AG04450 (cell line): ENCODE measurements around the gene FGF6. TPM values are rescaled to one million over a fixed set of nuclear protein-coding genes. Genes with fewer than 3 reads are reported as not detected.

Experiments used
- CTCF ChIA-PET: fragments of 300-600, 350-600 bp; formaldehyde crosslinking; extraction: SDS; loops from one replicate; lab custom pipeline; 2022; ENCODE audit warnings: antibody characterized with exemption, inconsistent platforms; lab: Charles Lee
- POLR2A ChIA-PET: fragments of 350-600 bp; formaldehyde crosslinking; extraction: SDS; loops from one replicate; lab custom pipeline; 2021; ENCODE audit warnings: antibody characterized with exemption, inconsistent platforms; lab: Yijun Ruan, JAX
- DNase-seq: peaks from one replicate; pipeline ENCODE4 v3.0.0-alpha.2; 2011; ENCODE audit warnings: low read depth, low spot score
- H3K27ac ChIP-seq: one replicate; pipeline ENCODE4 v1.5.1; 2012; ENCODE audit warnings: low read depth, low read length, control low read depth
- H3K27me3 ChIP-seq: one replicate; pipeline ENCODE4 v1.6.0; 2012; ENCODE audit warnings: low read length; ENCODE audit not compliant: control insufficient read depth, insufficient read depth
- H3K4me3 ChIP-seq: 2 replicates; pipeline ENCODE4 v1.5.1; 2011; ENCODE audit warnings: mild to moderate bottlenecking, low read depth, low read length, control low read depth
- H3K9me3 ChIP-seq: 2 replicates; pipeline ENCODE4 v1.5.1; 2012; ENCODE audit warnings: low read length; ENCODE audit not compliant: control insufficient read depth, insufficient read depth
- polyA plus RNA-seq: library from polyadenylated mRNA; depleted of rRNA; stranded (reverse); fragments of >200 nt; gene quantifications from 2 replicates; pipeline ENCODE4 v1.2.3, GENCODE V29; 2011
- TF ChIP-seq, protein P1 (sequence below): IDR thresholded peaks from 2 replicates; pipeline ENCODE4 v1.5.1; 2011; ENCODE audit warnings: low read depth, low read length, control low read depth, inconsistent platforms

The FGF6 gene
- polyA plus RNA-seq, 1 experiment: not detected

DNA sequence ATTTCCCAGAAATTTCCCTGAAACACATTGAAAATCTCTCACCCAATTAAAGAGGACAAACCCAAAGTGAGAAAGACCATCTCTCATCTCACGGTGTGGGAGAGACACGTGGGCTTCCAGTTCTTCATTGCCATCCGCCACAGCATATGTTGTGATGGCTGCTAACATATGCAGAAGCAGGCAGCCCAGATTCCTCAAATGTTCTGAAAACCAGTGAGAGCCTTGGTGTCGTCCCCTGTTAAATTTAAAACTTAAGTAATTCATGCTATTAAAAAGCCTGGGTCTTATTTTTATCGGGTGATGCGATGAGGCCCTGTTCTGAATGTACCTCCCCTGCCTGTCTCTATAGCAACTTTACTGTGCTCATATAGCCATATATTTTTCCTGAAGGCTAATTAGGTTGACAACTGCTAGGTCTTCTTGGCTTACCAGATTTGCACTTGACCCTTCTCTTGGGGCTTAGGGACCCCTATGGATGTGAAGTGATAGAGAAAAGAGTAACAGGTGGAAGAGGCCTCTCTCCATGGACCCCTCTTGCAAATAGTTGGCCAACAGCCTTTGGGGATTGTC is 2.8 kb upstream of the FGF6 start:
- ChIA-PET CTCF (interaction anchor here (2.5 kb wide), 1 partner anchor 28 kb away, joined by 8 read pairs; no protein-coding TSS in a partner anchor), POLR2A (no interaction called here)
- TF ChIP-seq, protein P1, sequence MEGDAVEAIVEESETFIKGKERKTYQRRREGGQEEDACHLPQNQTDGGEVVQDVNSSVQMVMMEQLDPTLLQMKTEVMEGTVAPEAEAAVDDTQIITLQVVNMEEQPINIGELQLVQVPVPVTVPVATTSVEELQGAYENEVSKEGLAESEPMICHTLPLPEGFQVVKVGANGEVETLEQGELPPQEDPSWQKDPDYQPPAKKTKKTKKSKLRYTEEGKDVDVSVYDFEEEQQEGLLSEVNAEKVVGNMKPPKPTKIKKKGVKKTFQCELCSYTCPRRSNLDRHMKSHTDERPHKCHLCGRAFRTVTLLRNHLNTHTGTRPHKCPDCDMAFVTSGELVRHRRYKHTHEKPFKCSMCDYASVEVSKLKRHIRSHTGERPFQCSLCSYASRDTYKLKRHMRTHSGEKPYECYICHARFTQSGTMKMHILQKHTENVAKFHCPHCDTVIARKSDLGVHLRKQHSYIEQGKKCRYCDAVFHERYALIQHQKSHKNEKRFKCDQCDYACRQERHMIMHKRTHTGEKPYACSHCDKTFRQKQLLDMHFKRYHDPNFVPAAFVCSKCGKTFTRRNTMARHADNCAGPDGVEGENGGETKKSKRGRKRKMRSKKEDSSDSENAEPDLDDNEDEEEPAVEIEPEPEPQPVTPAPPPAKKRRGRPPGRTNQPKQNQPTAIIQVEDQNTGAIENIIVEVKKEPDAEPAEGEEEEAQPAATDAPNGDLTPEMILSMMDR: no peak
- Histone ChIP-seq H3K27me3 (peaks cover 13% of the 10 kb centered on the region), H3K9me3 (no peaks in the 10 kb centered on the region; the same call in 1 of the 2 replicates), H3K4me3 (no peak overlapping the region), H3K27ac (no peak overlapping the region)
- no peak for DNase-seq

DNA sequence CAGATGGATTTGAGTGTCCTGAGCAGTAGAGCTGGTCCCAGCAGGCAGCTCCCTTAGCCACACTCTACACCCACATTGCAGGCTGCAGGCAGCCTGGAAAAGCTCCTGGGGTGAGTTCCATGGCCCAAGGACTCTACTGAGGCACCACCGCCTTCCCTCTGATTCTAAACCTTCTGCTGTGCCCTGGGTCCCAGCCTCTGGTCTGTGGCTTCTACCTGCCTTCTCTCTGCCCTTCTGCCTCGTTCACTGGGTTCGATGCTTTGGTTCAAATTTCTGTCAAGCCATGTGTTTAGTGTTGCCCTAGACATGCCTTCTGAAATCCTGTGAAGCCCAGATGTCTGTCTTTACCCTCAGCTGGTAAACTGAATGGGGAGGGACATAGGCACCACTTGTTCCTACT is 1.5 kb upstream of the FGF6 start:
- Histone ChIP-seq H3K9me3 (no peaks in the 10 kb centered on the region; the same call in 1 of the 2 replicates), H3K27me3 (peaks cover 18% of the 10 kb centered on the region), H3K27ac (no peak overlapping the region), H3K4me3 (no peak overlapping the region)
- DNase-seq: no peak
- TF ChIP-seq, protein P1: no peak
- POLR2A ChIA-PET: no interaction called here
- CTCF ChIA-PET: interaction anchor here (2.5 kb wide), 1 partner anchor 27 kb away, joined by 8 read pairs; no protein-coding TSS in a partner anchor

DNA sequence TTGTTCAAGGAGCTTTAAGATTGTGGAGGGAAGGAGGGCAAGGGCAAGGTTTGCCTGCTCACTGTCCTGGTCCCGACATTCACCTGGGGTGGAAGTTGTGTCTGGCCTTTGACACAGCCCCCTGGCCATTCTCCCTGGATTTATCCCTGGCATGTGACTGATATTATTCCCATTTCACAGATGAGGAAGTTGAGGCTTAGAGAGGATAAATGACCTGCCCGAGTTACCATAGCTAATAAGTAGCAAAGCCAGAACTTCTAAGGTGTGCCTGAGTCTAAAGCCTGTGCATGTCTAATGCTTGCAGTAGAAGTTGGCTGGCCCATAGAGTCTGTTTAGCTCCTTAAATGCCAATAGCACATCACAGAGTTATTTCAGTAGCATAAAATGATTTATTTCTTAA is 720 bp upstream of the FGF6 start:
- ChIA-PET POLR2A (no interaction called here), CTCF (interaction anchor here (2.5 kb wide), 1 partner anchor 26 kb away, joined by 8 read pairs; no protein-coding TSS in a partner anchor)
- DNase-seq: no peak
- Histone ChIP-seq H3K27ac (no peak overlapping the region), H3K4me3 (no peak overlapping the region), H3K27me3 (peaks cover 16% of the 10 kb centered on the region), H3K9me3 (no peaks in the 10 kb centered on the region; the same call in 1 of the 2 replicates)
- TF ChIP-seq, protein P1: no peak

DNA sequence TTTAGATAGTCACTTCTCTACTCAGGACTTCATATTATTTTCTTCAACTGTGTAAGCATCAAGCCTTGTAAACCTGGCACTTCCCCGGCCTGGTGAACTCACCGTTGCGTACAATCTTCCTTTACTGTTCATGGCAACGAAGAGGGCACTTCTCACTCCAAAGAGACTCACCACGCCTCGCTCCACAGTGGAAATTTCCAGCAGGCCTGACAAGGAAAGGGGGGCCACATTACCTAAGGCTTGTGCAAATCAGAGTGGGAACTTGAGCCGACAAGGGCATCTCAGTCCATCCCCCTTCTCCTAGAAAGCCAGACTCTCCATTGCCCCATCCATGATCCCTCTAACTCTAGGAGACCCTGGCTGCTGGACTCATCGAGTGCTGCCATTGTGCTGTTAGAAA is 1.6 kb downstream of the FGF6 start:
- TF ChIP-seq, protein P1: no peak
- DNase-seq: no peak
- Histone ChIP-seq H3K9me3 (no peaks in the 10 kb centered on the region; the same call in 1 of the 2 replicates), H3K27ac (no peak overlapping the region), H3K4me3 (no peak overlapping the region), H3K27me3 (peaks cover 20% of the 10 kb centered on the region)
- POLR2A ChIA-PET: no interaction called here
- CTCF ChIA-PET: no interaction called here

DNA sequence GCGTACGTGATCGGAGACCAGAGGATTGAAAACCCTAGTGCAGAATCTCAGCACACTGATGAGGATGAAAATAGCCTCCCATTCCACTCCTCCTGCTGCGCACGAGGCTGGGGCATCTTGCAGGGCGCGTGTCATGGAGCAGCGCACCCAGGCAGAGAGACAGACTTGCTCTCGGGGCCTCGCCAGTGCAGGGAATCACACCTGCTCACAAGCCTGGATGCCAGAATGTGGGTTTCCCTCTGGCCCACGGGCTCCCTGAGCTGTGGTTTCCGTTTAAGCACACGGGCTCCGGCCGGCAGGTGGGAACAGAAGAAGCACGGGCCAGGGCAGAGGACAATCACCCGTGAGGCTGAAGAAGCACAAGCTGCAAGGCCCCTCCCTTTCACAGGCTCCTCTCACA is 2.0 kb downstream of the FGF6 start:
- CTCF ChIA-PET: no interaction called here

More for the DNA sequence above, 2.0 kb downstream of the FGF6 start:
- DNase-seq: no peak
- Histone ChIP-seq H3K27me3 (peaks cover 20% of the 10 kb centered on the region), H3K9me3 (no peaks in the 10 kb centered on the region; the same call in 1 of the 2 replicates), H3K27ac (no peak overlapping the region), H3K4me3 (no peak overlapping the region)
- POLR2A ChIA-PET: no interaction called here
- TF ChIP-seq, protein P1: no peak
